Endothelial cell (in vitro differentiated cells): Measurements from ENCODE around the gene SOX6. TPM values are rescaled to one million over a fixed set of nuclear protein-coding genes. Genes with fewer than 3 reads are reported as not detected.

Experiments used
- DNase-seq: peaks from one replicate; pipeline ENCODE4 v3.0.0; 2021; ENCODE audit warnings: low spot score
- H3K27ac Mint-ChIP-seq: one replicate; pipeline ENCODE4 v1.8.0; 2021; ENCODE audit warnings: mixed read lengths, inconsistent platforms; ENCODE audit not compliant: unreplicated experiment
- H3K27me3 Mint-ChIP-seq: one replicate; pipeline ENCODE4 v1.8.0; 2021; ENCODE audit warnings: mild to moderate bottlenecking, moderate library complexity, mixed read lengths, inconsistent platforms; ENCODE audit not compliant: unreplicated experiment
- H3K36me3 Mint-ChIP-seq: one replicate; pipeline ENCODE4 v1.8.0; 2021; ENCODE audit warnings: mild to moderate bottlenecking, low read depth, mixed read lengths, inconsistent platforms; ENCODE audit not compliant: unreplicated experiment
- H3K4me1 Mint-ChIP-seq: one replicate; pipeline ENCODE4 v1.8.0; 2021; ENCODE audit warnings: mild to moderate bottlenecking, mixed read lengths, inconsistent platforms; ENCODE audit not compliant: unreplicated experiment
- H3K4me3 Mint-ChIP-seq: one replicate; pipeline ENCODE4 v1.8.0; 2021; ENCODE audit warnings: mild to moderate bottlenecking, mixed read lengths, inconsistent platforms; ENCODE audit not compliant: unreplicated experiment
- H3K9me3 Mint-ChIP-seq: one replicate; pipeline ENCODE4 v1.8.0; 2021; ENCODE audit warnings: mixed read lengths, inconsistent platforms; ENCODE audit not compliant: unreplicated experiment
- total RNA-seq: library from RNA; stranded (reverse); fragmentation: NEBNext Ultra II Directional; extraction: Animal tissue kit (Norgen Biotek cat#: 25700); gene quantifications from one replicate; pipeline ENCODE4 v1.2.1, GENCODE V29; 2021; ENCODE audit not compliant: unreplicated experiment
- TF ChIP-seq, protein P1 (sequence below): fragments of 200-600 bp; sonication (generic); IDR thresholded peaks from one replicate; pipeline ENCODE4 v1.5.0; 2021; ENCODE audit warnings: antibody characterized with exemption; ENCODE audit not compliant: unreplicated experiment

The SOX6 gene
- total RNA-seq, 1 donor from 2014 or later, result 21.0 TPM

DNA sequence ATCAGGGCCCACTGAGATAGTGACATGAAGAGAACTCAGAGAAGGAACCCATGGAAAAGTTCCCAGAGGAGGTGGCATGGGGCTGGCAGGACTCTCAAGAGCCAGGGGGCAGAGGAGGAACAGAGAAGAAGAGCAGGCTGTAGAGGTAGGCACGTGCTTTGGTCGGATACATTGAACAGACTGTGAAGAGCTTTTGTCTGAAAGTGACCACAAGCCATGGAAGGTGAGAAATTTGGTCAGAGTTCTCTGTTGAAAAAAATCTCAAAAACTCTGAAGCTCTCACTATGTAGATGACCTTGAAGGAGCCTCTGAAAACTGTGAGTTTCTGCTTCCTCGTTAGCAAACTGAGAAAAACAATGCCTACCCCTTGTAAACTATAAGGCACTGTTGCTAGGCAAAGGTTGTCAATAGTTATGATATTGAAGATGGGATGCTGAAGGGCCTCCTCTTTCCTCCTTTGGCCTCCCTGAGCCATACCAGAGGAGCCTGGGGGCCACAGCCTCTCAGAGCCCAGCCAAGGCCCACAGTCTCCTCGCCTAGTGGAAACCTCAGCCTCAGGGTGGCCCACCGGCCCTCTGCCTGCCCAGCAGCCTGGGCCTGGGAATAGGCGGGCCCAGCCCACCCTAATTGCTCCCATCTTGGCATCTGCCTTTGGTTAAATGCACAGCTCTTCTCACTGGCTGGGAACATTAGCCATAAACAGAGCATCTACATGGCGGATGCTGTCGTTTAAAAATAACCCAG is 415.7 kb downstream of the SOX6 start:
- H3K4me3 Mint-ChIP-seq, result no peak overlapping the region
- H3K27ac Mint-ChIP-seq, result no peak overlapping the region
- no peak for DNase-seq
- no peaks in the 10 kb centered on the region for H3K36me3 Mint-ChIP-seq
- peaks cover 6% of the 10 kb centered on the region for H3K27me3 Mint-ChIP-seq
- TF ChIP-seq, protein P1, sequence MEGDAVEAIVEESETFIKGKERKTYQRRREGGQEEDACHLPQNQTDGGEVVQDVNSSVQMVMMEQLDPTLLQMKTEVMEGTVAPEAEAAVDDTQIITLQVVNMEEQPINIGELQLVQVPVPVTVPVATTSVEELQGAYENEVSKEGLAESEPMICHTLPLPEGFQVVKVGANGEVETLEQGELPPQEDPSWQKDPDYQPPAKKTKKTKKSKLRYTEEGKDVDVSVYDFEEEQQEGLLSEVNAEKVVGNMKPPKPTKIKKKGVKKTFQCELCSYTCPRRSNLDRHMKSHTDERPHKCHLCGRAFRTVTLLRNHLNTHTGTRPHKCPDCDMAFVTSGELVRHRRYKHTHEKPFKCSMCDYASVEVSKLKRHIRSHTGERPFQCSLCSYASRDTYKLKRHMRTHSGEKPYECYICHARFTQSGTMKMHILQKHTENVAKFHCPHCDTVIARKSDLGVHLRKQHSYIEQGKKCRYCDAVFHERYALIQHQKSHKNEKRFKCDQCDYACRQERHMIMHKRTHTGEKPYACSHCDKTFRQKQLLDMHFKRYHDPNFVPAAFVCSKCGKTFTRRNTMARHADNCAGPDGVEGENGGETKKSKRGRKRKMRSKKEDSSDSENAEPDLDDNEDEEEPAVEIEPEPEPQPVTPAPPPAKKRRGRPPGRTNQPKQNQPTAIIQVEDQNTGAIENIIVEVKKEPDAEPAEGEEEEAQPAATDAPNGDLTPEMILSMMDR, result no peak
- H3K9me3 Mint-ChIP-seq, result no peaks in the 10 kb centered on the region
- H3K4me1 Mint-ChIP-seq, result no peaks in the 10 kb centered on the region

DNA sequence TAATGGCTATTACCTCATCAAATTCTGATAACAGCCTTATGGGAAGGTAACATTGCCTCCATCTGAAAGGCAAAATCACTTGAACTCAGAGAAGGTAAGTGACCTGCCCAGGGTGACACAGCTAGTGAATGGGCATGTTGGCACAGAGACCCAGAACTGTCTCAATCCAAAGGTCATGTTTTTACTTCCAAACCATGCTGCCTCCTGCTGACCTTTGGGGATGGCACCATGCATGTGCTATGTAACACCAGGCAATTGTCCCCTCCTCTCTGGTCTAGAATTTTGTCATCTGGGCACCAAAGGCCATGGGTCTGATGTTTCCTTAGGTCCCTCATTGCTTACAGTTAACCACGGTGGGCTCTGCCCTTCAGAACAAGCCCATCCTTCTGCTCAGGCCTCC is 417.4 kb downstream of the SOX6 start:
- H3K27ac Mint-ChIP-seq, result no peak overlapping the region
- DNase-seq, result no peak

DNA sequence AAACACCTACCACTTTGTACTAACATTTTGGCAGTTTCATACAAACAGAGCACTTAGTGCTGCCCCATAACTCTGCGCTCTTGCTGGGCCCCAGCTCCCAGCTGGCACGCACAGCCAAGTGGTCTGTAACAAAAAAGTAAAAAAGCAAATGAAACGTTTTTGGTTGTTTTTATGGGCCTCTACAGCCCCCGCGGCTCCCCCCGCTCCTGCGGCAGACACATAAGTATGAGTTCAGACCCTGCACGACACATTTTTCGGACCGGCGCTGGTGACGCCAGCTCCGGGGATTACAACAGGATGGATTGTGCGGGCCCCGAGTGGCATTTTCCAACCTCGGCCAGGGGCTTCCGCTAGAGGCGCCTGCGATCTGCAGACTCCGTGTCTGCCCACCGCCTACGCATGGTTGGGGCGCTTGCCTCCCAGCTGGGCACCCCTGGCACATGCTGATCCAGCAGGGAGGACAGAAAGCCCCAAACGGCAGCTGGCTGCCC is 418.2 kb downstream of the SOX6 start:
- Mint-ChIP-seq H3K4me1 (no peaks in the 10 kb centered on the region), H3K27ac (no peak overlapping the region), H3K4me3 (no peak overlapping the region), H3K36me3 (no peaks in the 10 kb centered on the region), H3K9me3 (no peaks in the 10 kb centered on the region), H3K27me3 (peaks cover 2% of the 10 kb centered on the region)
- no peak for DNase-seq
- TF ChIP-seq, protein P1, result no peak

More for the DNA sequence above, 417.4 kb downstream of the SOX6 start:
- H3K4me3 Mint-ChIP-seq, result no peak overlapping the region
- no peaks in the 10 kb centered on the region for H3K9me3 Mint-ChIP-seq
- H3K27me3 Mint-ChIP-seq, result peaks cover 5% of the 10 kb centered on the region
- TF ChIP-seq, protein P1, result no peak
- H3K36me3 Mint-ChIP-seq, result no peaks in the 10 kb centered on the region
- H3K4me1 Mint-ChIP-seq, result no peaks in the 10 kb centered on the region

GRCh38 chr11:15937601-15938120 is 418.7 kb downstream of the SOX6 start:
- no peak overlapping the region for H3K27ac Mint-ChIP-seq
- DNase-seq, result no peak
- peaks cover 2% of the 10 kb centered on the region for H3K27me3 Mint-ChIP-seq
- H3K4me3 Mint-ChIP-seq, result no peak overlapping the region
- H3K9me3 Mint-ChIP-seq, result no peaks in the 10 kb centered on the region
- TF ChIP-seq, protein P1, result no peak
- no peaks in the 10 kb centered on the region for H3K4me1 Mint-ChIP-seq
- no peaks in the 10 kb centered on the region for H3K36me3 Mint-ChIP-seq

DNA sequence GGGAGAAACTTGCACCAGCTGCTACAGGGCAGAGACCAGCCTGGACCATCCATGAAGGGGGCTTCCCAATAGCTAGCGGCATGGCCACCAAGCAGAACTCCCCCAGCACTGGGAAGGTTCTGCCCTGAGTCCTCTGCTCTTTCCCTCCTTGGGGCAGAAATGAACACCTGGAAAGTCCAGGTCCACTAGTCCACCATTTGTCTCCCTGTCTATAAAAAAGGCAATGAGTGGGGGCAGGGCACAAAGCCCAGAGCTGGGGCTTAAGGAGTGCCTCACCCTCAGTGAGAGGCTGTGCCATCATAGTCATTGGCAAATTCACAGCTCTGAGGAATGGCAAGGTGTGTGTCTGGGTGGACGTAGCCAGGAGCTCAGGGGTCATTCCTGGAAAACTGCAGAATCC is 420.3 kb downstream of the SOX6 start:
- TF ChIP-seq, protein P1, result no peak
- Mint-ChIP-seq H3K27ac (no peak overlapping the region), H3K4me1 (no peaks in the 10 kb centered on the region), H3K4me3 (no peak overlapping the region), H3K9me3 (no peaks in the 10 kb centered on the region), H3K36me3 (no peaks in the 10 kb centered on the region), H3K27me3 (peaks cover 2% of the 10 kb centered on the region)
- no peak for DNase-seq
